GM12872 (cell line): ENCODE results near the gene ENTPD2.

ENCODE experiments used
- TF ChIP-seq, protein P1 (sequence below): IDR thresholded peaks from 3 replicates; pipeline ENCODE4 v1.5.1; 2011; ENCODE audit warnings: low read depth, mild to moderate bottlenecking, low read length, moderate library complexity; ENCODE audit not compliant: insufficient read depth

The ENTPD2 gene

DNA sequence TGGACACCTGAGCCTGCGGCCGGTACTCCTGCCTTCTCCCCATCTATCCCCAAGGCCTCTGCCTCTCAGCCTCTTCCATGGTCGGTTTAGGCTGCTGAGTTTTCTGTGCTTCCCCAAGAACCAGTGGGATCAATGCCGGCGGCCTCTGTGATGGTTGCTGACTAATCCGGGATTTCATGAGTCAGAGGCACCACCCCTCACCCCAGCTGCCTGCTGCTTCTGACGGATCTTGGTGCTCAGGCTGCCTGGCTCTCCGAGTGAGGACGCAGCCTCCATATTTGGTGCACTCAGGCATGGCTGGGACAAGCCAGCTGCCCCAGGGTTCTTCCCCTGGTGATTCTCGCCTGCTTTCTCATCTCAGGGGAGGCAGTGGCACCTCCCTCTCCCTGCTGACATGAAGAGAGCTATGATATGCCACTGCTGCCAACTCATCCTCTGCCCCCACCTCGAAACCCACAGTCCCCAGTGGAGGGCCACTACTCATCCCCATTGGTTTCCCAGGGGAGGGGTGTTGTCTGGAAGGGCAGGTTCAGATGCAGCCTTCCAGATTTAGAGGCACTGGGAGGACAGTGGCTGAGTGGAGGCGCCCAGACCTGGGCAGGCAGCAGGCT is 29.6 kb upstream of the ENTPD2 start:
- TF ChIP-seq, protein P1, sequence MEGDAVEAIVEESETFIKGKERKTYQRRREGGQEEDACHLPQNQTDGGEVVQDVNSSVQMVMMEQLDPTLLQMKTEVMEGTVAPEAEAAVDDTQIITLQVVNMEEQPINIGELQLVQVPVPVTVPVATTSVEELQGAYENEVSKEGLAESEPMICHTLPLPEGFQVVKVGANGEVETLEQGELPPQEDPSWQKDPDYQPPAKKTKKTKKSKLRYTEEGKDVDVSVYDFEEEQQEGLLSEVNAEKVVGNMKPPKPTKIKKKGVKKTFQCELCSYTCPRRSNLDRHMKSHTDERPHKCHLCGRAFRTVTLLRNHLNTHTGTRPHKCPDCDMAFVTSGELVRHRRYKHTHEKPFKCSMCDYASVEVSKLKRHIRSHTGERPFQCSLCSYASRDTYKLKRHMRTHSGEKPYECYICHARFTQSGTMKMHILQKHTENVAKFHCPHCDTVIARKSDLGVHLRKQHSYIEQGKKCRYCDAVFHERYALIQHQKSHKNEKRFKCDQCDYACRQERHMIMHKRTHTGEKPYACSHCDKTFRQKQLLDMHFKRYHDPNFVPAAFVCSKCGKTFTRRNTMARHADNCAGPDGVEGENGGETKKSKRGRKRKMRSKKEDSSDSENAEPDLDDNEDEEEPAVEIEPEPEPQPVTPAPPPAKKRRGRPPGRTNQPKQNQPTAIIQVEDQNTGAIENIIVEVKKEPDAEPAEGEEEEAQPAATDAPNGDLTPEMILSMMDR = no peak

DNA sequence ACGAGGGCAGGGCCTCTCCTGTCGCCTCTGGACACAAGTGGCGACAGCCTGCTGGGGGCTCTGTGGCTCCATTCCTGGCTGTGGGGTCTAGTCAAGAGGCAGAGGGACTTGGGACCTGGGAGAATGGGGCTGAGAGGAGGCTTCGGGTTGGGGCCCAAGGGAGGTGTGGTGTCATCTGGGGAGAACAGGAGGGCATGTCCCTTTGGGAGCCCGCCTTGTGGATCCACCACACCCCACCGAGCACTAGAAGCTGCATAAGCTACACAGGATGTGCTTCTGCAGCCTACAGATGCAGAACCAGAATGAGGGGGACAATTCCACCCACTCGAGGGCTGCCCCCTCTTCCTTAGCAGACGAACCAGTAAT is 29.0 kb upstream of the ENTPD2 start:
- TF ChIP-seq, protein P1 = no peak

DNA sequence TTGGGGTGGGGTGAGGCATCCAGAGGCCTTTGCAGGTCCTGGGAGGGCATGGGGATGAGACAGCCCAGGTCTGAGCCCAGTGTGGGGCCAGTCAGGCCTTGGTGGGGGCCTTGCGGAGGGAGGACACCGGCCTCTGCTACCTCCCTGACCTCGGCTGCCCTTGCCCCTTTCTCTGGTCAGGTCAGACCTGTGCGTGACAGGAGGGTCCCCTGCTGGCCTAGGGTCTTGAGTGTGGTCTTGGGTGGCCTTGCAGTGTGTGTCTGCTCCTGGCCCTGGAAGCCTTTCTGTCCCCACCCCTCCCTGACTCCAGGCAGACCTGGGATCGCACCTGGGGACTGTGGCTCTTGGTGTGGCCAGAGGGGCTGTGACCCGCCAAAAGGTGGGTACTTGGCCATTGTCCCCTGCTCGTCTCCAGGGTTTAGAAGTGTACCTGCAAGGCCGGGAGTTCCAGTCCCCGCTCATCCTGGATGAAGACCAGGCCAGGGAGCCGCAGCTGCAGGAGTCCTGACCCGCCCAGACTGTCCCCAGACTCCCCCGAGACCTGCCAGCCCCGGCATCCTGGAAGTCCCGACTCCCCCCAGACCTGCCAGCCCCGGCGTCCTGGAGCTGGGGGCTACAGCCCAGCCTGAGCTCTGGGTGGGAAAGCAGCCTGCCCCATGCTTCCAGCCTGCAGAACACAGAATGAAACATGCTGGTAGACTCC is 28.5 kb upstream of the ENTPD2 start:
- TF ChIP-seq, protein P1 = no peak

GRCh38 chr9:137080260-137081122 is 26.6 kb upstream of the ENTPD2 start:
- TF ChIP-seq, protein P1 = no peak

DNA sequence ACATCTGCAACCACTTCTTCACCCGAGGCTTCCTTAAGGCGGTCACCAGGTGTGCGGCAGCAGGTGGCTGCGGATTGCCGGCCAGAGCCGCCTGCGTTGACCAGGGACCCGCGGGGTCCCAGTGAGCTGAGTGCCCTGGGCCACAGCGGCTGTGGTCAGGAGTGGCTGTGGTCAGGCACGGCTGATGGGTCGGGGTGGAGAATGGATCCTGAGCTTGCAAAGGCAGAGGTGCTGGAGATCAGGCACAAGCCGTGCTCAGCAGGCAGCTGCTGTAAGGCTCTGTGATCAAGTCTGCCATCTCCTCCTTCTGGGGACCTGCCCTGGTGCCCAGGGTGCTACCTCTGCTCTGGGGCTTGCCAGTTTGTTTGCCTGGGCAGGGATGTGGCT is 25.5 kb upstream of the ENTPD2 start:
- TF ChIP-seq, protein P1 = no peak

DNA sequence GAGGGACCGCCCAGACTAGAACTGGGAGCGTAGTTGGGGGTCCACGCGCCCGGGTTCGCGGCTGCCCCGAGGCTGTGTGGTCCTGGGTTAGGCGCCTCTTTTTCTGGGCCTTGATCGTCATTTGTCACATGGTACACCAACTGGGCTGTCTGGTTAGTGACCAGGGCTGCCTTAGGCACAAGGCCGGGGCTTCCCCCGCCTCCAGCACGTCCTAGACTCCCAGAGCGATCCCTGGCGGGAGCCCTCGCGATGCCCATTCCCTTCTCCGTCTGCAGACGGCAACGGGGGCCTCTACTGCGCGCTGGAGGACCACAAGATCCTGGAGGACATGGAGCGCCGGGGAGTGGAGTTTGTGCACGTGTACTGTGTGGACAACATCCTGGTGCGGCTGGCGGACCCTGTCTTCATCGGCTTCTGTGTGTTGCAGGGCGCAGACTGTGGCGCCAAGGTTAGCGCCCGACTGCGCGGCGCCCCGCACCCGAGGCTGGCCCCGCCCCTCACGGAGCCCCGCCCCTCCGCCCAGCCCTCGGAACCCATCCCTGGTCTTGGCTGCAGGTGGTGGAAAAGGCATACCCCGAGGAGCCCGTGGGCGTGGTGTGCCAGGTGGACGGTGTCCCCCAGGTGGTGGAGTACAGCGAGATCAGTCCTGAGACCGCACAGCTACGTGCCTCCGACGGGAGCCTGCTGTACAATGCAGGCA is 25.0 kb upstream of the ENTPD2 start:
- TF ChIP-seq, protein P1 = no peak
